ENCODE results near the gene CST3. TPM values are rescaled to one million over a fixed set of nuclear protein-coding genes. Genes with fewer than 3 reads are reported as not detected.
"Not testable (repeated sequence)": the region's sequence is repeated elsewhere in the genome, so short reads cannot be mapped to it uniquely, and the experiment has no call there.

CST3 gene
- polyA plus RNA-seq, 2 donors = 262 to 448 TPM

DNA sequence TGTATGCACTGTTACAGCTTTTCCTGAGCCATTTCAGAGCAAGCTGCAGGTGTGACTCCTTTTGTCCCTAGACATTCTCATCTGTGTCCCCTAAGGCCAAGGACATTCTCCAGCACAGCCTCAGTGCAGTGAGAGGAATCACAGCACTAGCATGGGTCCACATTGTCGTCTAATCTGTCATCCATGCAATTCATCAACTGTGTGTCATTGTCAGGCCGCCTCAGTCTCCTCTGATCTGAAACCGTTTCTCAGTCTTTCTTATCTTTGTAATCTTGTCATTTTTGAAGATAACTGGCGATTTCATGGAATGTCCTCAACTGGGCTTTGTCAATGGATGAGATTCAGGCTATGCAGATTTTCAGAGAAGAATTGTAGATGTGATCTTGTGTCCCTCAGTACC lies 26.3 kb upstream of the CST3 start:
- 74% methylated on average over 4 of the region's 4 CpGs for WGBS, 2 donors

DNA sequence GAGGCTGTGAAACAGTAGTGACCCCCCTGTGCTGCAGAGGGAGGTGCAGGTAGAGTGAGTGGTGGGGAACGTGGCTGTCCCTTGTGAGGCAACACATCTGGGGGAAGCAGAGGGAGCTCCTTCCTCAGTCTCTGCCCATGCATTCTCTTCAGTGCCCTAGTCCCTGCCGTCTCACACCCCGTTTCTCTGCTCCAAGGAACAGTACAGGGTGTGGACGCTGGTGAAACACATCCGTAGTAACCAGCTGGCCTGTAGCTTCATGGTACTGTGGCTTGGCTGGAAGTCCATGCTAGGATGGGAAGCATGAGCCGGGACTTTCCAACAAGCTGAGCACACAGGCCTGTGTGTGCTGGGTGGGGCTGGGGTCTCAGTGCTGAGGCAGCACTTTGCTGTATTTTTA lies 25.4 kb upstream of the CST3 start:
- H3K9me3 ChIP-seq (ENCODE audit: control insufficient read depth in 2 of 2, insufficient read depth in 1 of 2, low read depth in 1 of 2, low read length in 1 of 2) = no peaks in the 10 kb centered on the region
- H3K27me3 ChIP-seq (ENCODE audit: control insufficient read depth in 1 of 2, insufficient read depth in 2 of 2, low read length in 2 of 2) = no peaks in the 10 kb centered on the region
- H3K4me3 ChIP-seq (ENCODE audit: low read depth in 1 of 2, low read length in 2 of 2) = no peak overlapping the region
- H3K4me1 ChIP-seq (ENCODE audit: control insufficient read depth in 2 of 2, insufficient read depth in 2 of 2, low read length in 1 of 2) = peaks cover 0 to 2% of the 10 kb centered on the region in 2 donors
- no peaks in the 10 kb centered on the region for H3K36me3 ChIP-seq (ENCODE audit: control insufficient read depth in 2 of 2, insufficient read depth in 2 of 2, low read length in 1 of 2)
- WGBS, 2 donors = 70 to 73% methylated on average over 6 of the region's 6 CpGs
- no peak overlapping the region for H3K27ac ChIP-seq (ENCODE audit: low read depth in 2 of 2, low read length in 1 of 2)

More for the DNA sequence above, 26.3 kb upstream of the CST3 start:
- not testable (repeated sequence) for H3K27me3 ChIP-seq (ENCODE audit: control insufficient read depth in 1 of 2, insufficient read depth in 2 of 2, low read length in 2 of 2); H3K4me1 ChIP-seq (ENCODE audit: control insufficient read depth in 2 of 2, insufficient read depth in 2 of 2, low read length in 1 of 2); H3K9me3 ChIP-seq (ENCODE audit: control insufficient read depth in 2 of 2, insufficient read depth in 1 of 2, low read depth in 1 of 2, low read length in 1 of 2); H3K36me3 ChIP-seq (ENCODE audit: control insufficient read depth in 2 of 2, insufficient read depth in 2 of 2, low read length in 1 of 2); H3K27ac ChIP-seq (ENCODE audit: low read depth in 2 of 2, low read length in 1 of 2); H3K4me3 ChIP-seq (ENCODE audit: low read depth in 1 of 2, low read length in 2 of 2)

DNA sequence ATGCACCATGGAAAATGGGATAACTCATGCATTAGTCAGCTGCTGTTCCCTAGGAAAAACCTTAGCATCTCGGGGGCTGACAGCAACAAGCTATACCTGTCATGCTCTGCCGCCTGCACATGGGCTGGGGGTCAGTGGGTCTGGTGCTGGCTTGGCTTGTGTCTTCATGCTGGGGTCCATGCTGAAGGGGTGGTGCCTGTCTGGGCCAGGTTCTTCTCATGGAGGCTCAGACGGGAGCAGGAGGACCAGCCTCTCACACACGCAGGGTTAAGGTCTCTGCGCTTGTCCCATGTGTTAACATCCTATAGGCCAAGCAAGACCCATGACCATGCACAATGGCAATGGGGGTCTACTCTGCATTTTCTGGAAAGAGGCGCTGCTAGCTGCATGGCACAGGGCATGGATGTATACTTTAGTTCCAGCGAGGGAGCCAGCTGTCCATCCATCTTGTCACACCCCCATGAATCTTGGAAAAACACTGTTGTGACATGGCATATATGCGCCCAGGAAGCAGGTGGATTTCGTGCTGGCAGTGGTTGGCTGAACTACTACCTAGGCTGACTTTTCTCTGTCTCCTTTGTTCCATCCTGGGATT lies 24.6 kb upstream of the CST3 start:
- no peak overlapping the region for H3K27ac ChIP-seq (ENCODE audit: low read depth in 2 of 2, low read length in 1 of 2)
- H3K27me3 ChIP-seq (ENCODE audit: control insufficient read depth in 1 of 2, insufficient read depth in 2 of 2, low read length in 2 of 2) = no peaks in the 10 kb centered on the region
- peaks cover 0 to 2% of the 10 kb centered on the region in 2 donors for H3K4me1 ChIP-seq (ENCODE audit: control insufficient read depth in 2 of 2, insufficient read depth in 2 of 2, low read length in 1 of 2)
- H3K36me3 ChIP-seq (ENCODE audit: control insufficient read depth in 2 of 2, insufficient read depth in 2 of 2, low read length in 1 of 2) = no peaks in the 10 kb centered on the region
- H3K9me3 ChIP-seq (ENCODE audit: control insufficient read depth in 2 of 2, insufficient read depth in 1 of 2, low read depth in 1 of 2, low read length in 1 of 2) = no peaks in the 10 kb centered on the region
- no peak overlapping the region for H3K4me3 ChIP-seq (ENCODE audit: low read depth in 1 of 2, low read length in 2 of 2)
- WGBS, 2 donors = 89 to 91% methylated on average over 9 of the region's 9 CpGs

DNA sequence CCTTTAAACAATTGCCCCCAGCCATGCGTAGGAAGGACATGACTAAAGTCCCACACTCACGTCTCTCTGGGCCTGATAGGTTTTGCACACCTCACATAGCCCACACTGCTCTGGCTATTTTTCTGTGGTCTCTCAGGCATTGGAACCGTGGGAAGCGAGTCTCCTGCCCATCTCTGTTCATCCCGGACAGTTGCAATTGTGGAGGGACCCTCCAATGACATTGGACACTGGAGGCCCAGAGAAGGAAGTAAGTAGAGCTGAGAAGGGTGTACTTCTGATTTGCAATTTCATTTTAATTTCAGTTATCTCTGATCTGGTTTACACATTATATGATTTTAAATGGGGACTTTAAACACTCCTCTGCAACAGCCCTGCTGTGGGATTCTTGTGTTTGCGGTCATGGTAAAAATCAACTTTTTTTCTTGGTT lies 23.3 kb upstream of the CST3 start:
- H3K4me1 ChIP-seq (ENCODE audit: control insufficient read depth in 2 of 2, insufficient read depth in 2 of 2, low read length in 1 of 2) = peaks cover 0 to 2% of the 10 kb centered on the region in 2 donors
- H3K4me3 ChIP-seq (ENCODE audit: low read depth in 1 of 2, low read length in 2 of 2) = no peak overlapping the region
- no peaks in the 10 kb centered on the region for H3K9me3 ChIP-seq (ENCODE audit: control insufficient read depth in 2 of 2, insufficient read depth in 1 of 2, low read depth in 1 of 2, low read length in 1 of 2)
- H3K27me3 ChIP-seq (ENCODE audit: control insufficient read depth in 1 of 2, insufficient read depth in 2 of 2, low read length in 2 of 2) = no peaks in the 10 kb centered on the region
- 84 to 91% methylated on average over 6 of the region's 6 CpGs for WGBS, 2 donors
- H3K27ac ChIP-seq (ENCODE audit: low read depth in 2 of 2, low read length in 1 of 2) = no peak overlapping the region
- H3K36me3 ChIP-seq (ENCODE audit: control insufficient read depth in 2 of 2, insufficient read depth in 2 of 2, low read length in 1 of 2) = no peaks in the 10 kb centered on the region

DNA sequence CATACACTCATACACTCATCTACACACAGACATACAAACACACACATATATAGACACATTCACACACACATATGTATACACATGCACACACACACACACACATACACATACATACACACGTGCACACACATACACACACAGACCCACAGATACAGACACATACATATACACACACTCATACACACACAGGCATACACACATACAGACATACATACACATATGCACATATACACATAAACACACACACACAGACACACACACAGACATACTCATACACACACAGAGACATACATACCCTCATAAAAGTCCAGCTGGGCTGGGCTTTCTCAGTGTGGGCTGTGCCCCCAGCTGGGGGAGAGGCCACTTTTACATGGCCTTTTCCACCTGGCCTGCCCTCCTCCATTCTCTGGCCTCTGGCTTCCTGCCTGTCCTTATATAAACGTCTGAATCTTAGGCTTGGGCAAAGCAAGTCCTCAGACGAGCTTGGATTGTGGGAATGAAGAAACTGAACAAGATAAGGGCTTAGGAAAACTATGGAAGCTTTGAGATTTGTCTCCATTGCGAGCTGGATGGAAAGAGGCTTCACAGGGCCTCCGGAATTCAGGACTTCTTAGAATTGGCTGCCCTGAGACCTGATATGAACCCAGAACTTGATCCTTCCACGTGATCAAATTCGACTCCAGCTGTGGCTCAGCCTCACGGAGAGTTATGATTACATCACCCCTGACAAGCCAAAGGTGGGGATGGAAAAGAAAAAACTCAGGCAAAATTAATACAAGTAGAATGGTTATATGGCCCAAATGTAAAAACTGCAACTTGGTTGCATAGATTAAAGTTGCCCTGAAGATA lies 22.5 kb upstream of the CST3 start:
- Histone ChIP-seq H3K4me3 (ENCODE audit: low read depth in 1 of 2, low read length in 2 of 2) (no peak overlapping the region), H3K4me1 (ENCODE audit: control insufficient read depth in 2 of 2, insufficient read depth in 2 of 2, low read length in 1 of 2) (peaks cover 0 to 4% of the 10 kb centered on the region in 2 donors), H3K36me3 (ENCODE audit: control insufficient read depth in 2 of 2, insufficient read depth in 2 of 2, low read length in 1 of 2) (no peaks in the 10 kb centered on the region), H3K27ac (ENCODE audit: low read depth in 2 of 2, low read length in 1 of 2) (no peak overlapping the region), H3K27me3 (ENCODE audit: control insufficient read depth in 1 of 2, insufficient read depth in 2 of 2, low read length in 2 of 2) (no peaks in the 10 kb centered on the region), H3K9me3 (ENCODE audit: control insufficient read depth in 2 of 2, insufficient read depth in 1 of 2, low read depth in 1 of 2, low read length in 1 of 2) (no peaks in the 10 kb centered on the region)
- 53 to 58% methylated on average over 8 of the region's 8 CpGs for WGBS, 2 donors

DNA sequence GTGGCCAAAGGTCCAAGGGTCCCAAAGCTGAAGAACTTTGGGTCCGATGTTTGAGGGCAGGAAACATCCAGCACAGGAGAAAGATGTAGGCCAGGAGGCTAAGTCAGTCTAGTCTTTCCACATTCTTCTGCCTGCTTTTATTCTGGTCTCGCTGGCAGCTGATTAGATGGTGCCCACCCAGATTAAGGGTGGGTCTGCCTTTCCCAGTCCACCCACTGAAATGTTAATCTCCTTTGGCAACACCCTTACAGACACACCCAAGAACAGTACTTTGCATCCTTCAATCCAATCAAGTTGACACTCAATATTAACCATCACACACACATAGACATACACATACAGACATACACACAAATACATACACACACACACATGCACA lies 21.8 kb upstream of the CST3 start:
- H3K36me3 ChIP-seq (ENCODE audit: control insufficient read depth in 2 of 2, insufficient read depth in 2 of 2, low read length in 1 of 2); H3K27ac ChIP-seq (ENCODE audit: low read depth in 2 of 2, low read length in 1 of 2); H3K9me3 ChIP-seq (ENCODE audit: control insufficient read depth in 2 of 2, insufficient read depth in 1 of 2, low read depth in 1 of 2, low read length in 1 of 2); H3K27me3 ChIP-seq (ENCODE audit: control insufficient read depth in 1 of 2, insufficient read depth in 2 of 2, low read length in 2 of 2); H3K4me1 ChIP-seq (ENCODE audit: control insufficient read depth in 2 of 2, insufficient read depth in 2 of 2, low read length in 1 of 2); H3K4me3 ChIP-seq (ENCODE audit: low read depth in 1 of 2, low read length in 2 of 2): not testable (repeated sequence)
- 62 to 78% methylated on average over 2 of the region's 2 CpGs for WGBS, 2 donors

DNA sequence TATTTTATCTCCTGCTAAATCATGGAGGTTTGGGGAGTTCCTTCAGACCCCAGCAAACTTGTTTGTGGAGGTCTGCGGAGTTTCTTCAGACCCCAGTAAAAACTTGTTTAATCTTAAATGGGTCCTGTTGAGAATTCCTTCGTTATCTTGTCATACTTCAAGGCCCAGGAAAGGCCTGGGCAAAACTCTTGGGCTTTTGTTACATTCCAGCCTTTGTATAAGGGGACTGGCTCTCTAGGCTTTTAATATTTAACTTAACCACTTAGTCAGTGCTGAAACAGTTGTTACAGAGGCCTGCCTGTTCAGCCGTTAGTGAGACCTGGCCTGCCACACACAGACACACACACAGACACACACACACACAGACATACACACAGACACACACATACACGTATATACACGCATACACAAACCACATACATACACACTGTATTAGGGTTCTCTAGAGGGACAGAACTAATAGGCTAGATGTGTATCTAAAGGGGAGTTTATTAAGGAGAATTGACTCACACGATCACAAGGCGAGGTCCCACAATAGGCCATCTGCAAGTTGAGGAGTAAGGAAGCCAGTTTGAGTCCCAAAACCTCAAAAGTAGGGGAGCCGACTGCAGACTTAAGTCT lies 21.3 kb upstream of the CST3 start:
- no peak overlapping the region for H3K4me3 ChIP-seq (ENCODE audit: low read depth in 1 of 2, low read length in 2 of 2)
- H3K27me3 ChIP-seq (ENCODE audit: control insufficient read depth in 1 of 2, insufficient read depth in 2 of 2, low read length in 2 of 2) = no peaks in the 10 kb centered on the region
- no peaks in the 10 kb centered on the region for H3K36me3 ChIP-seq (ENCODE audit: control insufficient read depth in 2 of 2, insufficient read depth in 2 of 2, low read length in 1 of 2)
- H3K27ac ChIP-seq (ENCODE audit: low read depth in 2 of 2, low read length in 1 of 2) = no peak overlapping the region
- WGBS, 2 donors = 81 to 91% methylated on average over 8 of the region's 8 CpGs
- H3K4me1 ChIP-seq (ENCODE audit: control insufficient read depth in 2 of 2, insufficient read depth in 2 of 2, low read length in 1 of 2) = peaks cover 0 to 4% of the 10 kb centered on the region in 2 donors
- no peaks in the 10 kb centered on the region for H3K9me3 ChIP-seq (ENCODE audit: control insufficient read depth in 2 of 2, insufficient read depth in 1 of 2, low read depth in 1 of 2, low read length in 1 of 2)

DNA sequence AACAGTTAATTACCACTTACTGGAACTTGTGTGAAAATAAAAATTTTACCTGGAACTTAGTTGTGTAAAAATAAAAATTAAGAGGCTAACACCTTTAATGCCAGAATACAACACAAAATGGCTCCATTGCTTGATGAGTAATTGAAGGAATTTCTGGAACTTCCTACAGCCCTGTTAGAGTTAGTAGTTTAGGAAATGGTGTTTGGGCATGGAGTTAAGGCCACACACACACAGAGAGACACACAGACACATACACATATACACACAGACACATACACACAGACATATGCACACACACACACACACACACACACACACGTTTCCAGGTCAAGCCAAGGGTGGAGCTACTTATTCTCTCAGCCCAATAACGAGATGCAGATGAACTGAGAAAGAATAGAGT lies 20.6 kb upstream of the CST3 start:
- H3K27me3 ChIP-seq (ENCODE audit: control insufficient read depth in 1 of 2, insufficient read depth in 2 of 2, low read length in 2 of 2) = no peaks in the 10 kb centered on the region
- no peak overlapping the region for H3K27ac ChIP-seq (ENCODE audit: low read depth in 2 of 2, low read length in 1 of 2)
- H3K4me3 ChIP-seq (ENCODE audit: low read depth in 1 of 2, low read length in 2 of 2) = no peak overlapping the region
- peaks cover 2 to 7% of the 10 kb centered on the region in 2 donors for H3K4me1 ChIP-seq (ENCODE audit: control insufficient read depth in 2 of 2, insufficient read depth in 2 of 2, low read length in 1 of 2)
- 76 to 85% methylated on average over 2 of the region's 2 CpGs for WGBS, 2 donors
- no peaks in the 10 kb centered on the region for H3K9me3 ChIP-seq (ENCODE audit: control insufficient read depth in 2 of 2, insufficient read depth in 1 of 2, low read depth in 1 of 2, low read length in 1 of 2)
- no peaks in the 10 kb centered on the region for H3K36me3 ChIP-seq (ENCODE audit: control insufficient read depth in 2 of 2, insufficient read depth in 2 of 2, low read length in 1 of 2)

DNA sequence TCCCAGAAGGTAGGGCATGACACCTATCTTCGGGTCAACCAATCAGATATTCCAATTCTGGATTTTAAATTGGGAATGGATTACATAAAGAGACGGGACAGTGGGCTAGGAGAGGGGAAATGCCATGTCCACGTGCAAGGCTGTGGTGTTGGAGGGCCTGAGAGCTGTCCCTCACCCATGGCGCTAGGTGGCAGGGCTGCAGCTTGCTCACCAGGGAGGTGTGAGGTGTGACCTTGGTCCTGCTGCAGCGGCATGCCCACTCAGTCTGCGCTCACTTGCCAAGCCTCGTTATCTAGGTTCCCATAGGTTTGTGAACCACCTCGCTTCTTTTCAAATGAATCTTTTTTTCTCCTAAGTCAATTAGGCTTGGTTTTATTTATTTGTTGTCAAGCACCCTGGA lies 19.4 kb upstream of the CST3 start:
- Histone ChIP-seq H3K36me3 (ENCODE audit: control insufficient read depth in 2 of 2, insufficient read depth in 2 of 2, low read length in 1 of 2) (no peaks in the 10 kb centered on the region), H3K27ac (ENCODE audit: low read depth in 2 of 2, low read length in 1 of 2) (no peak overlapping the region), H3K4me3 (ENCODE audit: low read depth in 1 of 2, low read length in 2 of 2) (no peak overlapping the region), H3K9me3 (ENCODE audit: control insufficient read depth in 2 of 2, insufficient read depth in 1 of 2, low read depth in 1 of 2, low read length in 1 of 2) (no peaks in the 10 kb centered on the region), H3K27me3 (ENCODE audit: control insufficient read depth in 1 of 2, insufficient read depth in 2 of 2, low read length in 2 of 2) (no peaks in the 10 kb centered on the region), H3K4me1 (ENCODE audit: control insufficient read depth in 2 of 2, insufficient read depth in 2 of 2, low read length in 1 of 2) (peaks cover 2 to 7% of the 10 kb centered on the region in 2 donors)
- WGBS, 2 donors = 67 to 84% methylated on average over 8 of the region's 8 CpGs
